Upper lobe of left lung (tissue), 6 donors: ENCODE measurements around the gene CD59. TPM values are rescaled to one million over a fixed set of nuclear protein-coding genes. Genes with fewer than 3 reads are reported as not detected.
"Not testable (repeated sequence)": the region's sequence is repeated elsewhere in the genome, so short reads cannot be mapped to it uniquely, and the experiment has no call there.

Experiments
- ATAC-seq, 2 donors: fragments of 200-7000 bp; cut with Tn5 transposase; one replicate each; pipeline ENCODE4 v1.9.1; 2022; ENCODE audit warnings: mild to moderate bottlenecking in 2 of 2, moderate library complexity in 2 of 2; ENCODE audit not compliant: low FRiP score in 2 of 2
- DNase-seq, 2 donors: peaks; one replicate each; pipeline ENCODE4 v3.0.0-alpha.2; 2019 to 2020
- H3K27ac ChIP-seq, 4 donors: fragments of 200-600 bp; sonication (generic); one replicate each; pipeline ENCODE4 v1.5.1; 2016 to 2019
- H3K27me3 ChIP-seq, 4 donors: fragments of 200-600 bp; sonication (generic); one replicate each; pipeline ENCODE4 v1.5.1; 2017 to 2019
- H3K36me3 ChIP-seq, 4 donors: fragments of 200-600 bp; sonication (generic); one replicate each; pipeline ENCODE4 v1.5.1; 2016 to 2019
- H3K4me1 ChIP-seq, 4 donors: fragments of 200-600 bp; sonication (generic); one replicate each; pipeline ENCODE4 v1.5.1; 2018 to 2019
- H3K4me3 ChIP-seq, 4 donors: fragments of 200-600 bp; sonication (generic); one replicate each; pipeline ENCODE4 v1.5.1; 2017 to 2019; ENCODE audit warnings: mild to moderate bottlenecking in 2 of 4, moderate library complexity in 1 of 4
- H3K9me3 ChIP-seq, 4 donors: fragments of 200-600 bp; sonication (generic); one replicate each; pipeline ENCODE4 v1.5.1; 2018 to 2019
- CTCF ChIP-seq, 6 experiments: fragments of 450-650 bp in 4 of 6; fragments of 200-600 bp in 2 of 6; sonication (generic) in 2 of 6; IDR thresholded peaks; one replicate each; pipeline ENCODE4 v1.5.1; 2016 to 2019; ENCODE audit warnings: antibody characterized with exemption in 6 of 6
- EP300 ChIP-seq, 4 donors: sonication (generic); formaldehyde crosslinking; IDR thresholded peaks; one replicate each; pipeline ENCODE4 v1.5.1; 2017; ENCODE audit warnings: antibody characterized with exemption in 4 of 4, control low read depth in 2 of 4
- POLR2A ChIP-seq, 4 donors: fragments of 450-650 bp; IDR thresholded peaks; one replicate each; pipeline ENCODE4 v1.5.1; 2016 to 2017; ENCODE audit warnings: antibody characterized with exemption in 4 of 4, mild to moderate bottlenecking in 2 of 4
- POLR2AphosphoS5 ChIP-seq, 2 donors: sonication (generic); formaldehyde crosslinking; IDR thresholded peaks; one replicate each; pipeline ENCODE4 v1.5.1; 2017; ENCODE audit warnings: antibody characterized with exemption in 2 of 2
- WGBS, 2 donors: methylation state at CpG; one replicate each; pipeline ENCODE4 v1.1.5; 2017 to 2018; 5-methylcytosine and 5-hydroxymethylcytosine counted together
- total RNA-seq, 6 donors: library from RNA; depleted of rRNA in 4 of 6; stranded (reverse); fragments of >200 nt in 4 of 6; gene quantifications; one replicate each; pipeline versions ENCODE4 v1.1.0 to v1.2.1, GENCODE V29; 2016 to 2021
- donor health status: DM: no; HTN: no; CAD: no; lungs with moderate emphysema.
- donor health status: DM: no; HTN: yes; CAD: no; lungs with severe emphysema.

CD59 gene
- total RNA-seq, 6 donors from 2014 or later = 57.6 to 914 (median 315) TPM

DNA sequence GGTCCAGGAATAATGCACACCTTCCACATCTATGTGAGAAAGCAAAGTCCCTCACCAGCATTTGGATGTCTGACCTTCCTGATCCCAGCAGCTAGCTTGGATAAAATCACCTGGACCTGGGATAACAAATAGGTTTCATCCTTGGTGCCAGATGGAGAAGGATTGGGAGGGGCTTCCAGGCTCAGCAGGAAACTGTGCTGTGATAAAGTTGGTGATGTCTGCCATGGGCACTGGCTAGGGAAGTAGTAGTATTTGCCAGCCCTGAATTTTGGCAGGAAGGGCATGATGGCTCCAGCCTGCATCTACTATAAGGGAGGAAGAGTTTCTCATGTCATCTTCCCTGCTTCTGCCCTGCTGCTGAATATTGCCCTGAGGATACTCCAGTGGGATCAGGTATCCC, 73.1 kb downstream of the CD59 start:
- DNase-seq (no peak), ATAC-seq (no peak)
- no peak for TF ChIP-seq CTCF (IDR thresholded peaks at IDR 0.05)
- TF ChIP-seq POLR2A (IDR thresholded peaks at IDR 0.05) = no peak
- TF ChIP-seq POLR2AphosphoS5 (IDR thresholded peaks at IDR 0.05) = no peak
- TF ChIP-seq EP300 (IDR thresholded peaks at IDR 0.05) = no peak
- Histone ChIP-seq H3K27ac (no peak overlapping the region), H3K27me3 (no peaks in the 10 kb centered on the region), H3K36me3 (no peaks in the 10 kb centered on the region), H3K9me3 (no peaks in the 10 kb centered on the region), H3K4me1 (no peaks in the 10 kb centered on the region), H3K4me3 (no peak overlapping the region)

GRCh38 chr11:33661526-33661925, 74.7 kb downstream of the CD59 start:
- H3K9me3 ChIP-seq, H3K4me3 ChIP-seq, H3K27ac ChIP-seq, H3K36me3 ChIP-seq, H3K27me3 ChIP-seq, H3K4me1 ChIP-seq, ATAC-seq, DNase-seq: not testable (repeated sequence)
- 86 to 88% methylated on average over 7 of the region's 7 CpGs for WGBS, 2 donors

DNA sequence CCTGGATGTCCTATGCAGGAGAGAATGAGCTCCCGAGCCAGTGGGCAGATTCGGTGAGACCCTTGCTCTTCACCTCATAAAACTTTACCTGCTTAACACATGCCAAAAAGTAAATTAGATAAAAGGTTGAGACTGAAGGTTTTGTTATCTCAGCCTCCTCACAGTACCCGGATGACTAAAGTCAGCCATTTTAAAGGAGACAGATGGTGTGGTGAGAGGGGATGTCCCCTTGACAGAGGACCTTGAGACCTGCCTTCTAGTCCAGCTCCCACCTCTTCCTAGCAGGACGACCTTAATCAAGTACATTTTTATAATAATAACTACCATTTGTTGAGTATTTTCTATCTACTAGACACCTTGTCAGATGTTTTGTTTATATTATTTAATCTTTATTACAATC, 75.3 kb downstream of the CD59 start:
- Histone ChIP-seq H3K36me3 (no peaks in the 10 kb centered on the region), H3K4me3 (no peak overlapping the region), H3K4me1 (no peaks in the 10 kb centered on the region), H3K27ac (no peak overlapping the region), H3K27me3 (no peaks in the 10 kb centered on the region), H3K9me3 (no peaks in the 10 kb centered on the region)
- ATAC-seq = no peak
- WGBS, 2 donors = 84 to 86% methylated on average over 4 of the region's 4 CpGs
- TF ChIP-seq EP300 (IDR thresholded peaks at IDR 0.05) = no peak
- no peak for TF ChIP-seq POLR2AphosphoS5 (IDR thresholded peaks at IDR 0.05)
- TF ChIP-seq CTCF (IDR thresholded peaks at IDR 0.05) = no peak
- no peak for TF ChIP-seq POLR2A (IDR thresholded peaks at IDR 0.05)
- no peak for DNase-seq

DNA sequence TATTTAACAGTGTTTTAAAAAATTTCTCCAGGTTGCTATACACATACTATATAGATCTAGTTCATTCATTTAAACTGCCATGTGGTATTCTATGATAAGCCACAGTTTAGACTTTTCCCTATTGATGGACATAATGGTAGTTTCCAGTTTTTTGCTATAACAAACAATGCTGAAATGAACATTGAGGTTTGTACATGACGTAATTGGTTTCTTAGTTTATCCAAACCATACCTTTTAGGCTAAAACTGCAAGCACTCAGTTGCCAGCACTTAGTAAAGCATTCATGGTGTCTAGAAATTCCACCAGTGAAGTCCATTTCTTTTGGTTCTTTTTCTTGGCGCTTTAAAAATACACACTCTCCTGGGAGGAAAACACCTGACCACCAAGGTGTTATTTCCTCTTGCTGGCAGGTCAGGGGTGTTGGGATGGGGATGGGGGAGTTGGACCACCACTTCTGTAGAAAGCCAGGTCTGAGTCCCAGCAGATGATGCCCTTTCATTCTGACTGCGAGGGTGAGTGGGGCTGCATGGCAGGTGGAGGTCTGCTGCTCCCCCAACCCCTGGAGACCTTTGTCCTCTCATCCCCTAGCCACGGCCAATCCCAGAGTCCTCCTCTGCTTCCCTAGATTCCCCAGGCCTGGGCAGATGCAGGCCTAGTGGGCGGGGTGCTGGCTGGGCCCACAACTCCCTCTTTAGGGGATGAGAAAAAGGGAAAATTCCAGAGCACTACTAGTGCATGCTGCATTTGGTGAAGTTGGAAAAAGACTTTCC, 76.7 kb downstream of the CD59 start:
- 80 to 89% methylated on average over 3 to 5 of the region's 5 CpGs for WGBS, 2 donors
- H3K4me1 ChIP-seq = no peaks in the 10 kb centered on the region
- no peak for TF ChIP-seq EP300 (IDR thresholded peaks at IDR 0.05)
- no peak for TF ChIP-seq POLR2AphosphoS5 (IDR thresholded peaks at IDR 0.05)
- no peak for TF ChIP-seq POLR2A (IDR thresholded peaks at IDR 0.05)
- TF ChIP-seq CTCF (IDR thresholded peaks at IDR 0.05) = no peak
- H3K9me3 ChIP-seq = no peaks in the 10 kb centered on the region
- no peak overlapping the region for H3K4me3 ChIP-seq
- no peak for ATAC-seq
- no peak for DNase-seq
- H3K36me3 ChIP-seq = no peaks in the 10 kb centered on the region
- no peaks in the 10 kb centered on the region for H3K27me3 ChIP-seq
- H3K27ac ChIP-seq = no peak overlapping the region

- no peaks in the 10 kb centered on the region for H3K27me3 ChIP-seq
- no peak overlapping the region for H3K27ac ChIP-seq
- TF ChIP-seq CTCF (IDR thresholded peaks at IDR 0.05) = no peak
- TF ChIP-seq EP300 (IDR thresholded peaks at IDR 0.05) = no peak
- TF ChIP-seq POLR2AphosphoS5 (IDR thresholded peaks at IDR 0.05) = no peak
- no peak for TF ChIP-seq POLR2A (IDR thresholded peaks at IDR 0.05)
- H3K36me3 ChIP-seq = no peaks in the 10 kb centered on the region
- H3K9me3 ChIP-seq = no peaks in the 10 kb centered on the region
- H3K4me3 ChIP-seq = no peak overlapping the region
- no peaks in the 10 kb centered on the region for H3K4me1 ChIP-seq
- DNase-seq = peak in 1 of 2 donors; percentile 76
- no peak for ATAC-seq
- WGBS, 2 donors = 83 to 88% methylated on average over 12 to 21 of the region's 22 CpGs
Measured at GRCh38 chr11:33658195-33658900, 77.9 kb downstream of the CD59 start.
